Measurements from ENCODE around the gene IMMT. TPM values are rescaled to one million over a fixed set of nuclear protein-coding genes. Genes with fewer than 3 reads are reported as not detected.

Gene IMMT
- total and polyA plus RNA-seq, 5 donors from 2014 or later: 58.4 to 71.3 (median 62.3) TPM

DNA sequence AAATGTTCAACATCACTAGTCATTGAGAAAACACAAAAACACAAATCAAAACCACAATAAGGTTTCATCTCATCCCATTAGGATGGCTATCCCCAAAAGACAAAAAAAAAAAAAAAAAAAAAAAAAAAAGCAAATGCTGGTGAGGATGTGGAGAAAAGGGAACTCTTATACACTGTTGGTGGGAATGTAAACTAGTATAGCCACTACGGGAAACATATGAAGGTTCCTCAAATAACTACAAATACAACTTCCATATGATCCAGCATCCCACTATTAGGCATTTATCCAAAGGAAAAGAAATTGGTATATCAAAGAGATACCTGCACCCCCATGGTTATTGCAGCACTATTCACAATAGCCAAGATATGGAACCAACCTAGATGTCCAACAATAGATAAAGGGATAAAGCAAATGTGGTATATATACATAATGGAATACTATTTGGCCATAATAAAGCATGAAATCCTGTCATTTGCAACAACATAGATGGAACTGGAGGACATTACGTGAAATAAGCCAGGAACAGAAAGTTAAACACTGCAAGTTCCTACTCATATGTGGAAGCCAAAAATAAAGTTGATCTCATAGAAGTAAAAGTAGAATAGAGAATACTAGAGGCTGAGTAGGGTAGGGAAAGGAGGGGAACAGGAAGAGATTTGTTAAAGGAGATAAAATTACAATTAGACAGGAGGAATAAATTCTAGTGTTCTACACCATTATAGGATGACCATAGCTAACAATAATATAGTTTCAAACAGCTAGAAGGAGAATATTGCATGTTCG lies 98.0 kb downstream of the IMMT start:
- Mint-ChIP-seq H3K27ac (peak overlapping the region in 2 of 3 donors; percentile 14 to 47), H3K4me1 (peaks cover 8 to 36% (median 25%) of the 10 kb centered on the region in 4 donors), H3K9me3 (no peaks in the 10 kb centered on the region), H3K36me3 (peaks cover 44% of the 10 kb centered on the region), H3K4me3 (peak overlapping the region in 1 of 4 donors; percentile 26), H3K27me3 (no peaks in the 10 kb centered on the region)
- ATAC-seq (ENCODE audit: low read depth in 2 of 2): no peak
- Histone ChIP-seq H3K9me3 (ENCODE audit: control insufficient read depth in 2 of 2, low read length in 2 of 2) (no peaks in the 10 kb centered on the region), H3K27ac (ENCODE audit: insufficient read depth, low read length, poor library complexity, severe bottlenecking) (no peak overlapping the region), H3K27me3 (ENCODE audit: control insufficient read depth, insufficient read depth, low read length) (no peaks in the 10 kb centered on the region), H3K4me1 (ENCODE audit: control insufficient read depth, insufficient read depth, low read length, poor library complexity, severe bottlenecking) (peaks cover 6% of the 10 kb centered on the region), H3K36me3 (ENCODE audit: control insufficient read depth, insufficient read depth, low read length) (peaks cover 49% of the 10 kb centered on the region), H3K4me3 (ENCODE audit: low read depth, low read length) (no peak overlapping the region)
- no peak for DNase-seq

DNA sequence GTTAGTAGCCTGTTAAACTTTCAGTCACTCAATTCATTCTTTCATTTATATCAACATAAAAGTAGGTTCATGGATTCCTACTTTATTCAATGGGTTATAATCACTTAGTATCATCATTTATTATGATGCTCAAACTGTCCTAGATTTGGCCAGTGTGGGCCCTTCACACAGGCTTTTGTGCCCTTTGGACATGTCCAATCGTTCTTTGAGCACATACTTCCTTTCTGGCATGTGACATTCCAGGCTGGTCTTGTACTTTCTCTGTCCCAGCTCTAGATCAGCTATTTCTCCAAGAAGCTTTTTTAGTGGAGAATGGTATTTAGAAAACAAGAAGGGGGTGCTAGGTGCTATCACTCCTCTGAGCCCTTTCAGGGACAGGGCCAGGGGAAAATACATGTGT lies 101.0 kb downstream of the IMMT start:
- Mint-ChIP-seq H3K27ac (no peak overlapping the region), H3K27me3 (no peaks in the 10 kb centered on the region), H3K4me1 (peaks cover 8 to 29% (median 18%) of the 10 kb centered on the region in 4 donors), H3K9me3 (no peaks in the 10 kb centered on the region), H3K4me3 (no peak overlapping the region), H3K36me3 (peaks cover 49% of the 10 kb centered on the region)
- peaks cover 57% of the 10 kb centered on the region for H3K36me3 ChIP-seq (ENCODE audit: control insufficient read depth, insufficient read depth, low read length)
- DNase-seq: no peak
- H3K4me3 ChIP-seq (ENCODE audit: low read depth, low read length): no peak overlapping the region
- ATAC-seq (ENCODE audit: low read depth in 2 of 2): no peak
- no peaks in the 10 kb centered on the region for H3K27me3 ChIP-seq (ENCODE audit: control insufficient read depth, insufficient read depth, low read length)
- H3K9me3 ChIP-seq (ENCODE audit: control insufficient read depth in 2 of 2, low read length in 2 of 2): no peaks in the 10 kb centered on the region
- peaks cover 6% of the 10 kb centered on the region for H3K4me1 ChIP-seq (ENCODE audit: control insufficient read depth, insufficient read depth, low read length, poor library complexity, severe bottlenecking)
- no peak overlapping the region for H3K27ac ChIP-seq (ENCODE audit: insufficient read depth, low read length, poor library complexity, severe bottlenecking)

Other genes starting within 250 kb of the IMMT start
- 23.9 TPM for gene POLR1A, start 89.6 kb downstream of the IMMT start, total RNA-seq
- gene POLR1A, start 89.6 kb downstream of the IMMT start, polyA plus RNA-seq: 1 to 10 TPM; 1.3 to 3.0 (median 2.3) TPM
- 147 TPM for gene PTCD3, start 89.2 kb downstream of the IMMT start, total RNA-seq
- gene PTCD3, start 89.2 kb downstream of the IMMT start, polyA plus RNA-seq: 10 to 100 TPM; 39.6 to 47.3 (median 44.5) TPM
- gene MRPL35, start 4.0 kb upstream of the IMMT start, total RNA-seq: 10.1 TPM
- 10 to 100 TPM; 38.7 to 53.1 (median 39.8) TPM for gene MRPL35, start 4.0 kb upstream of the IMMT start, polyA plus RNA-seq
- gene REEP1, start 142.2 kb upstream of the IMMT start, total RNA-seq: not detected
- gene REEP1, start 142.2 kb upstream of the IMMT start, polyA plus RNA-seq: not detected
- 138 TPM for gene KDM3A, start 245.9 kb upstream of the IMMT start, total RNA-seq
- 10 to 100 TPM; 22.7 to 32.9 (median 28.5) TPM for gene KDM3A, start 245.9 kb upstream of the IMMT start, polyA plus RNA-seq

Measured in CD4-positive, CD25-positive, alpha-beta regulatory T cell (primary cell).